ENCODE results near the gene PUS10.
"Not testable (repeated sequence)": the region's sequence is repeated elsewhere in the genome, so short reads cannot be mapped to it uniquely, and the experiment has no call there.

PUS10 gene

GRCh38 chr2:61012303-61012702 lies 5.8 kb downstream of the PUS10 start:
- DNase-seq (ENCODE audit: low read depth in 2 of 2): not testable (repeated sequence)

- DNase-seq (ENCODE audit: low read depth in 2 of 2): no peak
Measured at GRCh38 chr2:61011678-61012077, 6.4 kb downstream of the PUS10 start.

GRCh38 chr2:61009355-61009754 lies 8.7 kb downstream of the PUS10 start:
- DNase-seq (ENCODE audit: low read depth in 2 of 2): no peak

- DNase-seq (ENCODE audit: low read depth in 2 of 2): no peak
Measured at GRCh38 chr2:61006486-61007105, 11.5 kb downstream of the PUS10 start.

- no peak for DNase-seq (ENCODE audit: low read depth in 2 of 2)
Measured at GRCh38 chr2:61005736-61006135, 12.3 kb downstream of the PUS10 start.

- DNase-seq (ENCODE audit: low read depth in 2 of 2): no peak
Measured at GRCh38 chr2:60998628-60999545, 19.2 kb downstream of the PUS10 start.

GRCh38 chr2:60994131-60994530 lies 23.9 kb downstream of the PUS10 start:
- no peak for DNase-seq (ENCODE audit: low read depth in 2 of 2)

GRCh38 chr2:60992985-60993392 lies 25.1 kb downstream of the PUS10 start:
- DNase-seq (ENCODE audit: low read depth in 2 of 2): no peak

- DNase-seq (ENCODE audit: low read depth in 2 of 2): no peak
Measured at GRCh38 chr2:60991644-60992043, 26.4 kb downstream of the PUS10 start.

GRCh38 chr2:60989259-60989658 lies 28.8 kb downstream of the PUS10 start:
- no peak for DNase-seq (ENCODE audit: low read depth in 2 of 2)

- not testable (repeated sequence) for DNase-seq (ENCODE audit: low read depth in 2 of 2)
Measured at GRCh38 chr2:60987656-60988055, 30.4 kb downstream of the PUS10 start.

- DNase-seq (ENCODE audit: low read depth in 2 of 2): no peak
Measured at GRCh38 chr2:60987041-60987440, 31.0 kb downstream of the PUS10 start.

GRCh38 chr2:60984720-60985119 lies 33.3 kb downstream of the PUS10 start:
- DNase-seq (ENCODE audit: low read depth in 2 of 2): no peak

GRCh38 chr2:60982066-60982465 lies 36.0 kb downstream of the PUS10 start:
- DNase-seq (ENCODE audit: low read depth in 2 of 2): not testable (repeated sequence)

- DNase-seq (ENCODE audit: low read depth in 2 of 2): no peak
Measured at GRCh38 chr2:60980071-60980815, 37.8 kb downstream of the PUS10 start.

GRCh38 chr2:60979231-60979630 lies 38.8 kb downstream of the PUS10 start:
- no peak for DNase-seq (ENCODE audit: low read depth in 2 of 2)

GRCh38 chr2:60977562-60977895 lies 40.5 kb downstream of the PUS10 start:
- DNase-seq (ENCODE audit: low read depth in 2 of 2): no peak

- DNase-seq (ENCODE audit: low read depth in 2 of 2): no peak
Measured at GRCh38 chr2:60976875-60977561, 41.0 kb downstream of the PUS10 start.

GRCh38 chr2:60976256-60976850 lies 41.7 kb downstream of the PUS10 start:
- no peak for DNase-seq (ENCODE audit: low read depth in 2 of 2)

- DNase-seq (ENCODE audit: low read depth in 2 of 2): no peak
Measured at GRCh38 chr2:60974652-60975051, 43.4 kb downstream of the PUS10 start.

- DNase-seq (ENCODE audit: low read depth in 2 of 2): no peak
Measured at GRCh38 chr2:60973705-60974104, 44.4 kb downstream of the PUS10 start.
